ENCODE data around the gene PLN. TPM values are rescaled to one million over a fixed set of nuclear protein-coding genes. Genes with fewer than 3 reads are reported as not detected.

The PLN gene
- total RNA-seq, 1 donor from 2014 or later, result not detected

GRCh38 chr6:118577972-118578371 lies 29.9 kb downstream of the PLN start:
- no peak for TF ChIP-seq CTCF (IDR thresholded peaks at IDR 0.05)
- no peak for DNase-seq (ENCODE audit: low spot score)
- Mint-ChIP-seq H3K4me1 (ENCODE audit: low read depth) (peaks cover 22% of the 10 kb centered on the region), H3K27me3 (ENCODE audit: low read depth) (no peaks in the 10 kb centered on the region), H3K27ac (ENCODE audit: unreplicated experiment) (no peak overlapping the region), H3K9me3 (ENCODE audit: low read depth) (peaks cover 28% of the 10 kb centered on the region), H3K36me3 (ENCODE audit: low read depth) (peaks cover 19% of the 10 kb centered on the region), H3K4me3 (ENCODE audit: unreplicated experiment) (no peak overlapping the region)

- no peak for TF ChIP-seq CTCF (IDR thresholded peaks at IDR 0.05)
- Mint-ChIP-seq H3K9me3 (ENCODE audit: low read depth) (peaks cover 28% of the 10 kb centered on the region), H3K27ac (ENCODE audit: unreplicated experiment) (no peak overlapping the region), H3K4me3 (ENCODE audit: unreplicated experiment) (no peak overlapping the region), H3K4me1 (ENCODE audit: low read depth) (peaks cover 22% of the 10 kb centered on the region), H3K36me3 (ENCODE audit: low read depth) (peaks cover 19% of the 10 kb centered on the region), H3K27me3 (ENCODE audit: low read depth) (no peaks in the 10 kb centered on the region)
- no peak for DNase-seq (ENCODE audit: low spot score)
These were observed 30.5 kb downstream of the PLN start for GRCh38 chr6:118578617-118579016.

GRCh38 chr6:118579786-118580185 lies 31.7 kb downstream of the PLN start:
- Mint-ChIP-seq H3K36me3 (ENCODE audit: low read depth) (peaks cover 9% of the 10 kb centered on the region), H3K9me3 (ENCODE audit: low read depth) (peaks cover 17% of the 10 kb centered on the region), H3K4me1 (ENCODE audit: low read depth) (peaks cover 17% of the 10 kb centered on the region), H3K27me3 (ENCODE audit: low read depth) (no peaks in the 10 kb centered on the region), H3K4me3 (ENCODE audit: unreplicated experiment) (no peak overlapping the region), H3K27ac (ENCODE audit: unreplicated experiment) (no peak overlapping the region)
- no peak for DNase-seq (ENCODE audit: low spot score)
- TF ChIP-seq CTCF (IDR thresholded peaks at IDR 0.05), result no peak

GRCh38 chr6:118580585-118581419 lies 32.7 kb downstream of the PLN start:
- TF ChIP-seq CTCF (IDR thresholded peaks at IDR 0.05), result peak; percentile 89

GRCh38 chr6:118581489-118581959 lies 33.4 kb downstream of the PLN start:
- H3K4me3 Mint-ChIP-seq (ENCODE audit: unreplicated experiment), result no peak overlapping the region
- H3K27ac Mint-ChIP-seq (ENCODE audit: unreplicated experiment), result no peak overlapping the region
- TF ChIP-seq CTCF (IDR thresholded peaks at IDR 0.05), result no peak
- DNase-seq (ENCODE audit: low spot score), result no peak
- H3K9me3 Mint-ChIP-seq (ENCODE audit: low read depth), result peaks cover 6% of the 10 kb centered on the region
- H3K27me3 Mint-ChIP-seq (ENCODE audit: low read depth), result no peaks in the 10 kb centered on the region
- H3K4me1 Mint-ChIP-seq (ENCODE audit: low read depth), result peaks cover 17% of the 10 kb centered on the region
- H3K36me3 Mint-ChIP-seq (ENCODE audit: low read depth), result peaks cover 2% of the 10 kb centered on the region

More at GRCh38 chr6:118580585-118581419, 32.7 kb downstream of the PLN start:
- H3K36me3 Mint-ChIP-seq (ENCODE audit: low read depth), result peaks cover 7% of the 10 kb centered on the region
- H3K4me1 Mint-ChIP-seq (ENCODE audit: low read depth), result peaks cover 17% of the 10 kb centered on the region
- no peak overlapping the region for H3K4me3 Mint-ChIP-seq (ENCODE audit: unreplicated experiment)
- no peak for DNase-seq (ENCODE audit: low spot score)
- H3K27ac Mint-ChIP-seq (ENCODE audit: unreplicated experiment), result peak overlapping the region; percentile 83
- peaks cover 10% of the 10 kb centered on the region for H3K9me3 Mint-ChIP-seq (ENCODE audit: low read depth)
- H3K27me3 Mint-ChIP-seq (ENCODE audit: low read depth), result no peaks in the 10 kb centered on the region

All from chondrocyte (in vitro differentiated cells).